HepG2 (cell line): Measurements from ENCODE around the gene TMEM114. TPM values are rescaled to one million over a fixed set of nuclear protein-coding genes. Genes with fewer than 3 reads are reported as not detected.

Experiments
- ATAC-seq: fragments of 200-7000 bp; cut with Tn5 transposase; 3 replicates; pipeline ENCODE4 v1.9.1; 2020; ENCODE audit warnings: mild to moderate bottlenecking, moderate library complexity
- BruUV-seq: library from RNA; stranded (reverse); fragments of 400-500 nt; replicated peaks from 2 replicates; lab custom pipeline; 2021; lab: Mats Ljungman, UMichigan
- CTCF ChIA-PET: fragments of 300-600 bp; formaldehyde crosslinking; extraction: SDS; loops from one replicate; lab custom pipeline; 2021; ENCODE audit warnings: low total read pairs, inconsistent platforms, low intra/inter-chr PET ratio; lab: Yijun Ruan, JAX
- POLR2A ChIA-PET: fragments of 350-600 bp; sonication (Branson Sonifier 250); formaldehyde crosslinking; loops from one replicate; lab custom pipeline; 2020; ENCODE audit warnings: antibody characterized with exemption, inconsistent platforms; lab: Yijun Ruan, JAX
- DNase-seq: peaks from one replicate; pipeline ENCODE4 v3.0.0-alpha.2; 2015; ENCODE audit warnings: low spot score
- FAIRE-seq: peaks from 3 replicates; lab custom pipeline; 2011; peaks lifted over from hg19 to GRCh38; lab: Jason Lieb, UNC
- H2AFZ ChIP-seq: one replicate; pipeline ENCODE4 v1.6.1; 2011; ENCODE audit warnings: low read length, inconsistent platforms
- H3K27ac ChIP-seq: fragments of 300-600 bp; 3 replicates; pipeline ENCODE4 v1.8.0; 2011; ENCODE audit warnings: mixed run types, mild to moderate bottlenecking, mixed read lengths, low read length, inconsistent platforms; ENCODE audit not compliant: insufficient read depth; ENCODE audit errors: extremely low read length
- H3K27me3 ChIP-seq, 2 experiments: fragments of 200-600 bp in 1 of 2; 2 replicates in 1 of 2; 3 replicates in 1 of 2; pipeline versions ENCODE4 v1.6.0 to v1.8.0; 2011; ENCODE audit warnings: low read length in 2 of 2, mild to moderate bottlenecking in 2 of 2, moderate library complexity in 2 of 2, inconsistent platforms in 1 of 2; ENCODE audit not compliant: insufficient read depth in 2 of 2, control insufficient read depth in 1 of 2
- H3K36me3 ChIP-seq, 2 experiments: fragments of 200-600 bp in 1 of 2; replicated peaks in 1 of 2; 2 replicates in 1 of 2; 3 replicates in 1 of 2; pipeline versions ENCODE4 v1.5.1 to v1.8.0; 2011; ENCODE audit warnings: low read length in 2 of 2, inconsistent platforms in 1 of 2; ENCODE audit not compliant: insufficient read depth in 2 of 2, control insufficient read depth in 1 of 2
- H3K4me1 ChIP-seq: 2 replicates; pipeline ENCODE4 v1.5.1; 2012; ENCODE audit warnings: low read length, inconsistent platforms; ENCODE audit not compliant: insufficient read depth
- H3K4me2 ChIP-seq: 2 replicates; pipeline ENCODE4 v1.6.0; 2011; ENCODE audit warnings: low read depth, low read length, inconsistent platforms
- H3K4me3 ChIP-seq, 3 experiments: fragments of 200-600 bp in 1 of 3; sonication (generic), shearing (Covaris generic) in 1 of 3; replicated peaks in 1 of 3; 2 replicates each; pipeline ENCODE4 v1.5.1; 2011 to 2016; ENCODE audit warnings: low read length in 3 of 3, inconsistent platforms in 2 of 3, low read depth in 2 of 3, mild to moderate bottlenecking in 2 of 3, control low read depth in 1 of 3, mixed read lengths in 1 of 3; ENCODE audit not compliant: insufficient read depth in 1 of 3
- H3K79me2 ChIP-seq: one replicate; pipeline ENCODE4 v1.6.1; 2011; ENCODE audit warnings: low read length, inconsistent platforms; ENCODE audit not compliant: insufficient read depth
- H3K9ac ChIP-seq: 2 replicates; pipeline ENCODE4 v1.6.0; 2011; ENCODE audit warnings: mild to moderate bottlenecking, low read depth, low read length, inconsistent platforms; ENCODE audit not compliant: insufficient read depth
- H3K9me3 ChIP-seq: 2 replicates; pipeline ENCODE4 v1.5.1; 2012; ENCODE audit warnings: mild to moderate bottlenecking, low read length
- H4K20me1 ChIP-seq: 2 replicates; pipeline ENCODE4 v1.6.0; 2011; ENCODE audit warnings: inconsistent platforms, mild to moderate bottlenecking, low read length, moderate library complexity; ENCODE audit not compliant: insufficient read depth
- ATF1 ChIP-seq: IDR thresholded peaks from 2 replicates; pipeline ENCODE4 v1.6.1; 2016; ENCODE audit warnings: mild to moderate bottlenecking, control low read depth
- ATM ChIP-seq: fragments of 450-650 bp; IDR thresholded peaks from 2 replicates; pipeline ENCODE4 v1.7.1; 2017; ENCODE audit warnings: mild to moderate bottlenecking, borderline replicate concordance
- CREB1 ChIP-seq, 2 experiments: fragments of 450-650 bp in 1 of 2; IDR thresholded peaks; 2 replicates each; pipeline ENCODE4 v1.6.1; 2016 to 2017; ENCODE audit warnings: control low read depth in 1 of 2, mild to moderate bottlenecking in 1 of 2, missing compliant biosample characterization in 1 of 2, missing genetic modification characterization in 1 of 2
- FOXA1 ChIP-seq, 2 experiments: fragments of 450-650 bp in 1 of 2; sonication (generic) in 1 of 2; formaldehyde crosslinking in 1 of 2; IDR thresholded peaks; 2 replicates each; pipeline versions ENCODE4 v1.4.0 to v1.6.1; 2016 to 2020; ENCODE audit warnings: missing genetic modification reagents in 1 of 2
- FOXP1 ChIP-seq, 2 experiments: fragments of 450-650 bp in 1 of 2; IDR thresholded peaks; 2 replicates each; pipeline ENCODE4 v1.6.1; 2017 to 2018; ENCODE audit warnings: antibody characterized with exemption in 1 of 2
- GMEB2 ChIP-seq: IDR thresholded peaks from 2 replicates; pipeline ENCODE4 v1.6.1; 2016; ENCODE audit warnings: missing biosample characterization, missing genetic modification reagents, low read depth
- MTA1 ChIP-seq: sonication (generic); formaldehyde crosslinking; IDR thresholded peaks from 2 replicates; pipeline ENCODE4 v1.4.0; 2020; ENCODE audit warnings: missing genetic modification reagents, mild to moderate bottlenecking, borderline replicate concordance
- NCOA1 ChIP-seq: sonication (generic); formaldehyde crosslinking; IDR thresholded peaks from 2 replicates; pipeline ENCODE4 v1.9.0; 2021; ENCODE audit warnings: missing genetic modification reagents
- NFKB2 ChIP-seq: sonication (generic); formaldehyde crosslinking; IDR thresholded peaks from 2 replicates; pipeline ENCODE4 v1.4.0; 2020; ENCODE audit warnings: missing genetic modification reagents, borderline replicate concordance
- NFKBIZ ChIP-seq: IDR thresholded peaks from 2 replicates; pipeline ENCODE4 v1.6.1; 2018; ENCODE audit warnings: missing genetic modification reagents, missing compliant biosample characterization
- POLR2A ChIP-seq, 2 experiments: IDR thresholded peaks; 2 replicates each; pipeline ENCODE4 v1.6.1; 2011; ENCODE audit warnings: low read depth in 2 of 2, low read length in 2 of 2, mild to moderate bottlenecking in 1 of 2, moderate library complexity in 1 of 2; ENCODE audit not compliant: insufficient read depth in 1 of 2
- SP1 ChIP-seq, 2 experiments: fragments of 450-650 bp in 1 of 2; sonication (generic) in 1 of 2; formaldehyde crosslinking in 1 of 2; IDR thresholded peaks; 2 replicates each; pipeline versions ENCODE4 v1.4.0 to v1.6.1; 2016 to 2020; ENCODE audit warnings: missing genetic modification reagents in 1 of 2
- ZBTB39 ChIP-seq: sonication (generic); formaldehyde crosslinking; IDR thresholded peaks from 2 replicates; pipeline ENCODE4 v1.5.0; 2020; ENCODE audit warnings: missing genetic modification reagents
- ZEB1 ChIP-seq: IDR thresholded peaks from 2 replicates; pipeline ENCODE4 v1.6.1; 2012; ENCODE audit warnings: mild to moderate bottlenecking, low read depth, inconsistent platforms; ENCODE audit not compliant: insufficient replicate concordance
- ZNF367 ChIP-seq: sonication (generic); formaldehyde crosslinking; IDR thresholded peaks from 2 replicates; pipeline ENCODE4 v1.4.0; 2020; ENCODE audit warnings: missing genetic modification reagents, borderline replicate concordance
- WGBS: methylation state at CpG from one replicate; pipeline ENCODE4 v1.1.6; 2017; ENCODE audit warnings: low lambda C conversion rate; 5-methylcytosine and 5-hydroxymethylcytosine counted together
- in situ Hi-C: cut with HindIII; loops from 2 replicates; pipeline ENCODE4 v1.10.0; 2017; ENCODE audit warnings: low pct_unique_long_range_greater_than_20kb; ENCODE audit not compliant: extremely low pct_ligation_motif_present
- intact Hi-C: fragments of 100-400 bp; cut with micrococcal nuclease; formaldehyde crosslinking; loops from one replicate; pipeline ENCODE4 v1.10.0; 2022; ENCODE audit not compliant: unreplicated experiment
- polyA plus RNA-seq, 8 experiments: library from polyadenylated mRNA; depleted of rRNA in 3 of 8; stranded (reverse) in 7 of 8; unstranded in 1 of 8; fragments of >200 nt; fragmentation: Illumina TruSeq in 4 of 8; extraction: Trizol in 4 of 8; gene quantifications; 2 replicates each; pipeline versions ENCODE4 v1.2.1 to v1.2.3, GENCODE V29; 2011 to 2016; ENCODE audit warnings: low read depth in 4 of 8, missing spikeins in 1 of 8, mixed read lengths in 1 of 8; ENCODE audit not compliant: insufficient read depth in 1 of 8
- total RNA-seq, 5 experiments: library from RNA; depleted of rRNA; stranded (reverse); fragments of >200 nt; fragmentation: Illumina TruSeq; extraction: Trizol; gene quantifications; 2 replicates each; pipeline ENCODE4 v1.2.3, GENCODE V29; 2016; ENCODE audit warnings: low read depth in 1 of 5

Gene TMEM114
- total and polyA plus RNA-seq, 2 of the 13 experiments (the other 11 are each of a cell fraction or from before 2014, with no cell fraction given): not detected

GRCh38 chr16:8594149-8594666 is 3.9 kb upstream of the TMEM114 start:
- no peak for FAIRE-seq
- peaks cover 6 to 24% of the 10 kb centered on the region in 2 experiments; a peak in 4 of 5 replicates for H3K27me3 ChIP-seq
- H4K20me1 ChIP-seq: no peaks in the 10 kb centered on the region
- BruUV-seq: no TSS peak
- ChIA-PET CTCF (no interaction called here), POLR2A (no interaction called here)
- no peak for DNase-seq
- 28% methylated on average over 9 of the region's 9 CpGs for WGBS
- no peak overlapping the region for H3K4me3 ChIP-seq
- H3K36me3 ChIP-seq: no peaks in the 10 kb centered on the region
- in situ Hi-C loops (no loop called here), intact Hi-C loops (no loop called here)
- no peak overlapping the region for H2AFZ ChIP-seq
- ATAC-seq: no peak
- H3K9me3 ChIP-seq: peaks cover 15% of the 10 kb centered on the region
- H3K9ac ChIP-seq: no peak overlapping the region
- no peak overlapping the region for H3K27ac ChIP-seq
- TF ChIP-seq GMEB2 (CRISPR knock-in tag) (no peak), NFKB2 (CRISPR knock-in tag) (no peak), ZEB1 (no peak), POLR2A (IDR thresholded peaks at IDR 0.05; ENCODE audit: insufficient read depth in 1 of 2, low read depth in 2 of 2, low read length in 2 of 2) (no peak)
- TF ChIP-seq, all 625 proteins: peak for 0
- Histone ChIP-seq H3K79me2 (no peaks in the 10 kb centered on the region), H3K4me2 (peak overlapping the region; percentile 33; the same call in 1 of the 2 replicates), H3K4me1 (peaks cover 20% of the 10 kb centered on the region)

- intact Hi-C loops: no loop called here
- H3K27me3 ChIP-seq: peaks cover 13 to 42% of the 10 kb centered on the region in 2 experiments; a peak in 4 of 5 replicates
- H3K36me3 ChIP-seq: no peaks in the 10 kb centered on the region
- ChIA-PET CTCF (no interaction called here), POLR2A (no interaction called here)
- H3K27ac ChIP-seq: no peak overlapping the region
- H3K9ac ChIP-seq: no peak overlapping the region
- BruUV-seq: no TSS peak
- H4K20me1 ChIP-seq: no peaks in the 10 kb centered on the region
- 13% methylated on average over 3 of the region's 3 CpGs for WGBS
- H2AFZ ChIP-seq: no peak overlapping the region
- in situ Hi-C loops: no loop called here
- peaks cover 6% of the 10 kb centered on the region; the same call in 1 of the 2 replicates for H3K9me3 ChIP-seq
- FAIRE-seq: no peak
- no peak overlapping the region for H3K4me2 ChIP-seq
- no peak overlapping the region for H3K4me3 ChIP-seq
- ATAC-seq: no peak
- peaks cover 25% of the 10 kb centered on the region for H3K4me1 ChIP-seq
- H3K79me2 ChIP-seq: no peaks in the 10 kb centered on the region
- DNase-seq: no peak
- peak; percentile 94 for TF ChIP-seq CREB1 (IDR thresholded peaks at IDR 0.05)
- TF ChIP-seq CREB1 (CRISPR knock-in tag; IDR thresholded peaks at IDR 0.05): no peak
- TF ChIP-seq FOXA1 (IDR thresholded peaks at IDR 0.05): peak; percentile 38; the same call in 1 of the 2 replicates
- no peak for TF ChIP-seq FOXA1 (CRISPR knock-in tag; IDR thresholded peaks at IDR 0.05)
- no peak for TF ChIP-seq MTA1 (CRISPR knock-in tag)
- no peak for TF ChIP-seq ATF1 (CRISPR knock-in tag)
- TF ChIP-seq FOXP1 (IDR thresholded peaks at IDR 0.05): 0 out of 2 replicates have a peak, but pooled peaks have one; percentile 42
- no peak for TF ChIP-seq FOXP1 (CRISPR knock-in tag; IDR thresholded peaks at IDR 0.05)
- TF ChIP-seq ZNF367 (CRISPR knock-in tag): no peak
- TF ChIP-seq ATM: 0 out of 2 replicates have a peak, but pooled peaks have one; percentile 26
- TF ChIP-seq NFKBIZ (CRISPR knock-in tag): no peak
- TF ChIP-seq NCOA1: no peak
- no peak for TF ChIP-seq ZBTB39
- TF ChIP-seq SP1 (IDR thresholded peaks at IDR 0.05): 0 out of 2 replicates have a peak, but pooled peaks have one; percentile 17
- no peak for TF ChIP-seq SP1 (CRISPR knock-in tag; IDR thresholded peaks at IDR 0.05)
Measured at GRCh38 chr16:8591451-8591850, 1.1 kb upstream of the TMEM114 start.
